ENCODE data around the gene DRC7.
"Not testable (repeated sequence)": the region's sequence is repeated elsewhere in the genome, so short reads cannot be mapped to it uniquely, and the experiment has no call there.

The DRC7 gene

GRCh38 chr16:57765160-57765728 is 70.6 kb downstream of the DRC7 start:
- no peak for DNase-seq

DNA sequence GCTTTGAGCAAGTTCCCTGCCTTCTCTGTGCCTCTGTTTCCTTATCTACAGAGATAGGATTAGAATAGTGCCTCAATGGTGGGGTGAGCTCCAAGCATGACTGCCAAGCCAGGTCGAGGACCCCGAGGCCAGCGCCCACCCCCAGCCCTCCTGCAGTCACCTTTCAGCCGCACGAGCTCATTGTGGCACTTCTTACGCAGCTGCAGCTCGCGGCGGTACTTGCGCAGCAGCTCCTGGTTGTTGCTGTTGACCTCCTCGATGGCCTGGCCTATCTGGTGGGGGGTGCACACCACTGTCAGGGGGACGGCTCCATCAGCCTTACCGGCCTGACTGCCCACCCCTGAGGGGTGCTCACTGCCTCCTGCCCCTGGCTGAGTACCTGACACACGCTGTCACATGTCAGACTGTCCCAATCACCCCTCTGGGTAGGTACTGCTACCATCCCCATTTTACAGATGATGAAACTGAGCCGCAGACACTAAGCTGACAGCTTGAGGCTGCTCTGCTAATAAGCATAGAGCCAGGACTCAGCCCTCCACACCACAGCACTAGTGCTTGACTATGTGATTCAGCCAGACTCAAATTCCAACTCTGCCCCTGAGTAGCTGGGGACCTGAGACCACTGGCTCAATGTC is 72.2 kb downstream of the DRC7 start:
- DNase-seq = no peak

- no peak for DNase-seq
Observed at GRCh38 chr16:57769541-57770145, 75.0 kb downstream of the DRC7 start.

GRCh38 chr16:57770361-57770760 is 75.8 kb downstream of the DRC7 start:
- no peak for DNase-seq

DNA sequence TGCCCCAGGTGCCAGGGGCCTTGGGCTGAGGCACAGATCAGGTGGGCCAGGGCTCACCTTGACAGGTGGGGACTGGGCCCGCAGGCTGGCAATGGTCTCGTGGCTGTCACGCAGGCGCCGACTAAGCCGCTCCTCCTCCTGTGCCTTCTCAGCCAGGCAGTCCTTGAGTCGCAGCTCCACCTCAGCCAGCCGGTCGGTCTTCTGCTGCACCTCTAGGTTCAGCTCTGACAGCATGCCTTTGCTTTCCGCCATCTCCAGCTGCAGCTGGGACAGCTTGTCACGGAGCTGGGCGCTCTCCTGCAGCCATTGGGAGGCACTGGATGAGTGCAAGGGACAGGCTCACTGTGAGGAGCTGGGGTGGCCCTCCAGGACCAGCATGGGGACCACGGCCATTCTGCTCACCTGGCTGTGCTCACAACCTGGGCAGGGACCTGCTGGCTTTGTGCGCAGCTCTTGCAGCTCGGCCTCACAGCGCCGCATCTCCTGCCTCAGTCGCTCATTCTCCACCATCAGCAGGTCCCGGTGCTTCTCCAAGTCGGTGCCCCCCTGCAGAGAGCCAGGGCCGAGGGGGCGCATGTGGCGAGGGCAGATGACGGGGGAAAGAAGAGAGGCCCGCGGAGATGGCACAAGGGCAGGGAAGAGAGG is 76.7 kb downstream of the DRC7 start:
- no peak for DNase-seq

DNA sequence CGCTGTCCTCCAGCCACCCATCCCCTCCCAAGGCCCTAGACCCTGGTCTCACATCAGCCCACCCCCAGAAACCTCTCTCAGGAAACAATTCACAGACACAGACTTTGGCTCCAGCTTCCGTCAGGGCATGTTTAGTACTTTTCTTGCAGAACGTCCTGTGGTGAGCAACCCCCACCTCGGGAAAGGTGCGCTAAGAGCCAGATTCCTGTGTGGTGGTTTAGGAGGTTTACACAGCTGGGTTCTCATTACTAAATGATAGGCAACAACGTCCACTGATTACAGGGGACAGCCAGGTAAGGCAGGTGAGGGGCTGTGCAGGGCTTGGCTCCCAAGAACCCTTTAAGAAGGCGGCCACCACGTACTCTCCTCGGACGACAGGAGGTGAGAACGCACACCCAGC is 78.4 kb downstream of the DRC7 start:
- no peak for DNase-seq

DNA sequence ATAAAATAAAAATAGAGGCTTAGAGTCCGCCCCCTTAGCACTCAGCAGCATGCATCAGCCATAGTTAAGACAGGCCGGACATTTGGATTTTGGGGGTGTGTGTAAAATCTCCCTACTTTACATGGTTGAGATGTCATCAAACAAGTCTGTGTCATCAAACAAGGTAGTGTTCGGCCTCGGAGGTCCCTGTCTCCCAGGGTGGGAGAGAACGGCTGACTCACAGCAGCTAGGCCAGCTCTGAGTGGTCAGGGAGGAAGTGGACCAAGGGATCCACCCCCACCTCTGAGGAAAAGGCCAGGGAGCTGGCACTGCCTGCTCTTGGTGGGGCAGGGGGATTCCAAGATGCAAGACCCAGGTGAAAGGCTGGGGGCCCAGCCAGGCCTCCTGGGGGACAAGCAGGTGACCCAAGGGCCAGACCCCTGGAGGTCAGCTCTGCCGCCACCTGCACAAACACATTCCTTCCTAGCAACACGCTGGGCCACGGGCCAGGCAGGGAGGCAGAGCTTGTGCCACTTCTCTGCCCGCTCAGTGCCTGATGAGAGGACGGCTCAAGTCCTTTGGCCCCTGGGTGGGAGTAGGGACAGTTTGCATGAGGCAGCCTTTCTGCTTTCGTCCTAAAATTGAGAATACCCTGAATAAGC is 79.2 kb downstream of the DRC7 start:
- no peak for DNase-seq

- no peak for DNase-seq
Observed at GRCh38 chr16:57774705-57775285, 80.2 kb downstream of the DRC7 start.

GRCh38 chr16:57775661-57776469 is 81.3 kb downstream of the DRC7 start:
- DNase-seq = no peak

DNA sequence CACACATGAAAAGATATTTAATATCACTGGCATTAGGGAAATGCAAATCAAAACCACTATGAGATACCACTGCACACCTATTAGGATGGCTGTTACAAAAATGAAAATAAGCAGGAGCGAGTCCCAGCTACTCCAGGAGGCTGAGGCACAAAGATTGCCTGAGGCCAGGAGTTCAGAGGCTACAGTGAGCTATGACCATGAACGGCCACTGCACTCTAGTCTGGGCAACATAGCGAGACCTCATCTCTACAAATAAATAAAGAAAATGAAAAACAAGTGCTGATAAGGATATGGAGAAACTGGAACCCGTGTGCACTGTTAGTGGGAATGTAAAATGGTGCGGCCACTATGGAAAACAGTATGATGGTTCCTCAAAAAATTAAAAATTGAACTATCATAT is 84.1 kb downstream of the DRC7 start:
- no peak for DNase-seq

DNA sequence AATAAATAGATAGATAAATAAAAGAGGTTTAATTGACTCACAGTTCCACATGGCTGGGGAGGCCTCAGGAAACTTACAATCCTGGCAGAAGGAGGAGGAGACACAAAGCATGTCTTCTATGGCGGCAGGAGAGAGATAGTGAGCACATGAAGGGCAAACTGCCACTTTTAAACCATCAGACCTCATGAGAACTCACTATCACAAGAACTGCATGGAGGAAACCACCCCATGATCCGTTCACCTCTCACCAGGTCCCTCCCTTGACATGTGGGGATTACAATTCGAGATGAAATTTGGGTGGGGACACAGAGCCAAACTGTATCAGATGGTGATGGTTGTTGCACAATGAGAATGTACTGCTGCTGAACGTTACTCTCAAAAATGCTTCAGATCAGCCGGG is 85.2 kb downstream of the DRC7 start:
- not testable (repeated sequence) for DNase-seq

DNA sequence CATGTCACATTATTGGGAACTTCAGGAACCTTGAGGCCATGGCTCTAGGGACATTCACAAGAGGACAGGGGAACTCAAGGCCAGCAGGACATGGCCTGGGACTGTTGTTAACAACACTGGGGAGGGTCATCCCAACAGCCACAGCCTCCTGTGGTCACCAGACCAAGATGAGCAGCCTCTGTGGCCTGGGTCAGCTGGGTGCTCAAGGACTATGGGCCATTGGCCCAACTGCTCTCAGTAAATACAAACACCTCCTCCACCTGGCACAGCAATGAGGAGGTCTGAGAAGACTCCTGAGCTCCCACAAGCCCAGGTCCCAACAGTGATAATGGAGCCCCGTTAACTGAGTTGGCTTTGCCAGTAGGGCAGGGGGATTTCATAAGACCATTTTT is 86.7 kb downstream of the DRC7 start:
- DNase-seq = no peak
